Stimulated activated naive CD4-positive, alpha-beta T cell treated with Interleukin-2 at 50 U/mL for 16 hours (primary cell): Measurements from ENCODE around the gene ASPG.

Experiments
- DNase-seq: peaks from one replicate; lab custom pipeline; 2025; lab: John Stamatoyannopoulos, UW

ASPG gene

DNA sequence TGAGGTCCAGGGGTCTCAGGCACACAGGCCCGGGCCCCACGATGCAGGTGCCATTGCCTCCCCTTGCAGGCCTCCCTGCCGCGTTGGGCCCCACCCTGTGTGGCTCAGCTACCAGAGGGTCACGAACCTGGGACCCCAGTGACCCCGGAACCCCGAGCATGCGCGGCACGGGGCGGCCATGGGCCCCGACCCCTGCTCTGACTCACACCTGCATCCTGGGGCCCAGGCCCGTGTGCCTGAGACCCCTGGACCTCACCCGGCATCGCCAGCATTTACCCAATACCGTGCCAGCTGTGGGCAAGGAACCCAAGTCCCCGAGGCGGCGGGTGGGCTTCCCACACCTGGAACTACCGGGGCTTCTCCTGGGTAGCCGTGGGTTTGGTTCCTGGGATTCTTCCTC is 78.0 kb downstream of the ASPG start:
- no peak for DNase-seq

DNA sequence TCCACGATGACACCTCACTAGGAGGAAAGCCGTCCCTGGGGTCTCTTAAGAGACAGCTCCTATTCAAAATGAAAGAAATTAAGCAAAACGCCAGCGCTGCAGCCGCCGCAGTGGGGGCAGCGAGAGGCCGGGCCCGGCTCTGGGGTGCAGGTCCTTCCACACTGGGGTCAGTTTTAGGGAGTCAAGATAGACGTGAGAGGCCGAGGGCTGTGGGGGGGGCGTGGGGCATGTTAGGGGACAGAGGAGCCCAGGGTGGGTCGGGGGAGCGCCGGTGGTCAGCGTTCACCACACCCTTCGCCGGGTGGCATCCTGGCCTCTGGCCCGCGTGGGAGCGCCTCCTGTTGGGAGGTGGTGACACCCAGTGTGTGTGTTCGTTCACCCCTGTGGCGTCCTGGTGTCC is 78.5 kb downstream of the ASPG start:
- no peak for DNase-seq

DNA sequence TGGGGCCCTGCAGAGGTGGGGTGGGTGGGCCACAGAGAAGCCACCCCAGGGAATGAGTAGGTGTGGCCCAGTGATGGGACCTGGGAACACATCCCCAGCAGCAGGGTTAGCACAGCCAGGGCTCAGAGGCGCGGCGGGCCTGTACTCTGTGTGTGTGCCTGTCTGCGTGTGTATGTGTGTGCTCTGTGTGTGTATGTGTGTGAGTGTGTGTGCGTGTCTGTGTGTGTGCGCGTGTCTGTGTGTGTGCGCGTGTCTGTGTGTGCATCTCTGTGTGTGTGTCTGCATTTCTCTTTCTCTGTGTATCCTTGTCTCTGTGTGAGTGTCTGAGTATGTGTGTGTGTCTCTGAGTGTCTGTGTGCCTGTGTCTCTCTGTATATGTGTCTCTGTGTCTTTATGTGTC is 79.0 kb downstream of the ASPG start:
- DNase-seq = no peak
